GM19193 (cell line): ENCODE measurements around the gene MAPK8.

Experiments used
- POLR2A ChIP-seq: IDR thresholded peaks from 4 replicates; pipeline ENCODE4 v1.6.1; 2011; ENCODE audit not compliant: insufficient read depth, insufficient read length; ENCODE audit errors: extremely low read depth

Gene MAPK8

DNA sequence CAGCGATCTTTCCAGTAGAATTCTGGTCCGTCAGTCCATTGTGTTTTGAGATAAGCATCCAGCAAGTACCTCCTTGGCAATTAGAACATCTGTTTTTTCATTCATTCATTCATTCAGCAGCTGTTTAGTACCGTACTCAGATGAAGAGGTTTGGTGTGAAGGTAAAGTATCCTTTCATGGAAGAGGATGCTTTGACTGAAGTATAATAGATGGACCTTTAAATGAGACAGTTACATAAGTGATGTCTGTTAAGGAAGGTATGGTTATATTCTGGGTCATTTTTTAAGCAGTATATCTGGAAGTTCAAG is 1.2 kb downstream of the MAPK8 start:
- TF ChIP-seq POLR2A: no peak

GRCh38 chr10:48309711-48310226 is 3.3 kb downstream of the MAPK8 start:
- TF ChIP-seq POLR2A: no peak

- TF ChIP-seq POLR2A: no peak
Measured at GRCh38 chr10:48314107-48314506, 7.6 kb downstream of the MAPK8 start.

DNA sequence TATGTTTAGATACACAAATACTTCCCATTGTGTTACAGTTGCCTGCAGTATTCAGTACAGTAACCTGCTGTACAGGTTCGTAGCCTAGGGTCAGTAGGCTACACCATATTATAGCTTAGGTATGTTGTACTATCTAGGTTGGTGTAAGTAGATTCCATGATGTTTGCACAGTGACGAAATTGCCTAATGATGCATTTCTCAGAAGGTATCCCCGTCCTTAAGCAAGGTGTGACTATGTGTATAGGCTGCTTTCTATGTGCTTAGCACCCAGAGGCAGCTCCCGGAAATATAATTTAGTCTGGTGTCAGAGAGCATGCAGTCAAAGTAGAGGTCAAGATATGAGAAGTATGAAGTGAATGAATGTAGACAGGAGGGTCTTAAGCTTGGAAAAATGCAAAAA is 9.8 kb downstream of the MAPK8 start:
- TF ChIP-seq POLR2A: no peak

DNA sequence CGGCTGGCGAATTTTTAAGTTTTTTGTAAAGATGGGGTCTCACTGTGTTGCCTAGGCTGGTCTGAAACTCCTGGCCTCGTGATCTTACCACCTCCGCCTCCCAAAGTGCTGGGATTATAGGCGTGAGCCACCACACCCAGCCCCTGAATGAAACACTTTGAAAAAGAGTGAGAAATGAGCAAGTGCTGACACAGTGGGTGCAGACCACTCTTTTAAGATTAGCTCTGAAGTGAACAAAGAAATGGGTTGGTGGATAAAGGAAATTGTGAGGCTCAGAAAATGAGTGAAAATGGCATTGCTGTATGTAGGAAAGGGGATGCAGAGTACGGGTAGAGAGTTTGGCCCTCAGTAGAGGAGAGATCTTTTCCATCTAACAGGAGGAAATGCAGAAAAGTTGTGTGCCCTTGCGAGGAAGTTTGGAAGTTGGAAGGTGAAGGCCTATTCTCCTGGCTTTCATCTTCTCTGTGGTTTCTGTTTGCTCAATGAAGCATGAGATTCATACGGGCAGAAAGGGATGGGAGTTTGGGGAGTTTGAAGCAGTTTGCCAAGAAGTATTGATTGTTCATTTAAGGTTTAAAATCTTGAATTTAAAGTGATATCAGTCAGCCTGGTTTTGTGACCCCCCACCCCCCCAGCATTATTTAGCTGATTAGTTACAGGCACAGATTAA is 11.0 kb downstream of the MAPK8 start:
- no peak for TF ChIP-seq POLR2A

- no peak for TF ChIP-seq POLR2A
Measured at GRCh38 chr10:48322017-48322416, 15.5 kb downstream of the MAPK8 start.

- TF ChIP-seq POLR2A: no peak
Measured at GRCh38 chr10:48324580-48324979, 18.1 kb downstream of the MAPK8 start.

- no peak for TF ChIP-seq POLR2A
Measured at GRCh38 chr10:48330269-48330668, 23.8 kb downstream of the MAPK8 start.

GRCh38 chr10:48331436-48331835 is 25.0 kb downstream of the MAPK8 start:
- TF ChIP-seq POLR2A: no peak

DNA sequence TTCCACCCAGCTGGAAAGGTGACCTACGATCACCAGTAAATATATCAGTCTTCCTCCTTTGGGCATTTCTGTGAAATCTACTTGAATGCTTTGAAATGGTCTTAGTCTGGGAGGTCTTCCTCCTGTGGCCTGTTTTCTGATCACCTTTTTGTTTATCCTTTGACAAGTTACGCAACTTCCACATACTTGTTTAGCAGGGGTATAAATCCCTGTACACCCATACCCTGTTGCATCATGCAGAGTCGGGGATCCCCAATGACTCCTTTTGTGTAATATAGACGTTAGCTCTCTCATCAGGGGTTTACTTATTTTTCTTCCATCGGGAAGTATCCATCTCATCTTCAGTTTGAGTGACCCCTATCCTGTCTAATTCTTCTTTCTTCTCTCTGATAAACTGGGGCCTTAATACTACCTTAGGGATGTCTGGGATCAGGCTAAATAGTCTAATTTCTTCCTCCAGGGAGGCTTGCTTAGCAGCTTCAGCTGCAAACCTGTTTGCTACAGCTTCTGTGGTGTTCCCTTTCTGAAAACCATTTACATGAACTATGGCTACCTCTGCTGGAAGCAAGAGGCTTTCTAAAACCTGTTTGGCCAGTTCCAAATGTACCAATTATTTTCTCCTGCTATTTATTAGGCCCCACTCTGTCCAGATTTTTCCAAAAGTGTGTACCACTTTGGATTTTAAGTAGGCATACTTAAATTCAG is 25.8 kb downstream of the MAPK8 start:
- TF ChIP-seq POLR2A: no peak

DNA sequence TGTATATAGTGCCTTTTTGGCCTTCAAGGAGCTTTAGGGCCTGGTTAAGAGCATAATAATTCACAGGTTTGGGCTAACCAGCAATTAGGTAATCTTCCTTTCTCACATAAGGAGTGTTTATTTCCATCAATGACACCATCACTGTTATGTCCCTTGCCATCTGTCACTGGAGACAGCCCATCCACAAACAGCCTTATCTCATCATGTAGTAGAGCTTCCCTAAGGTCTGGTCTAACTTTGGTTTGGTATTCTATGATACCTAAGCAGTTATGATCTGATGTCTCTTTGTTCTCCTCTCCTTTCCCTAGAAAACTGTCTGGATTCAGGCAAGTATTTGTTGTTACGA is 26.4 kb downstream of the MAPK8 start:
- no peak for TF ChIP-seq POLR2A

GRCh38 chr10:48333856-48334255 is 27.4 kb downstream of the MAPK8 start:
- TF ChIP-seq POLR2A: no peak

DNA sequence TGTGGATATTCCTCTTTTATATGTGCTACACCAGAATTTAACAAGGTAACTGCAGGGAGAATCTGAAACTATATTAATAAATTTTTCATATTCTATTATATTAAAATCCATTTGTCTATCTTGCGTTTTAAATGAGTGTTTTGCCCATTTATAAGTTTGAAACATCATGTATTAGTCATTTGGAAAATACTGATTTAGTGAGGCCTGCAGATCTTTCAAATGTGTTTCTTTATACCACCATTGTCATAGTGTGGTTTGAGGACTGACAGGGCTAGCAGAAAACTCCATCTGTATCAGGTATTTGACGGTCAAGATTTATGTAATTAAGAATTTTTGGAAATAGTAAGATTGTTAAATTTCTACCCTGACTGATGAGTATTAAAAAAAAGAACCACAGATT is 29.3 kb downstream of the MAPK8 start:
- TF ChIP-seq POLR2A: no peak

DNA sequence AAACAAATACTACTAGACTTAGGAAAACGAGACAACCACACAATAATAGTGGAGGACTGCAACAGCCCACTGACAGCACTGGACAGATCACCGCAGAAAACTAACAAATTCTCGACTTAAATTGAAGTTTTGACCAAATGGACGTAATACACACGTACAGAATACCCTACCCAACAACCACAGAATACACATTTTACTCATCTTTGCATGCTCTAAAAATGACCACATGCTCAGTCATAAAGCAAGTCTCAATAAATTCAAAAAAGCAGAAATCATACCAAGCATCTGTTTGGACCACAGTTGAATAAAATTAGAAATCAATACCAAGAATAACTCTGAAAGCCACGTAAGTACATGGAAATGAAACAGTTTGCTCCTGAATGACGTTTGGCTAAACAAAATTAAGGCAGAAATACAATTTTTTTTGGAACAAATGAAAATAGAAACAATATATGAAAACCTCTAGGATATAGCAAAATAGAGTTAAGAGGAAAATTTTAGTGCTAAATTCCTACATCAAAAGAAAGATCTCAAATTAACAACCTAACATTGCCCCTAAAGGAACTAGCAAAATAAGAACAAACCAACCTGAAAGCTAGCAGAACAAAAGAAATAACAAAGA is 30.6 kb downstream of the MAPK8 start:
- no peak for TF ChIP-seq POLR2A

DNA sequence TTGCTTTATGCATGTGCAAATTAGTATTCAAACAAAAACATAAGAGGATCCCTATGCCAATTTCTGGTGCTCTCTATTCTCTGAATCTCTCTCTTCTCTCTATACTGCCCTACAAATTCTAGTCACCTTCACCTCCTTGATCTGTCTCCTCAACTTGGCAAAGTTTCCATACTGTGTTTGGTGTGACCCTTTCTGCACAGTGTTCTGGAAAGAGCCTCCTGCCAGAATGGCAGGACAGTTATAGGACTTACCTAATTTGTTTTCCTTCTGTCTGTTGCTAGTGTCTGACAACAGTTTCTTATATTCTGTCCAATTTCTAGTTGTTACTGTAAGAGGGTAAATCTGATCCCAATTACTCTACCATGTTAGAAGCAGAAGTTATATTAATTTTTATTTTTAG is 34.3 kb downstream of the MAPK8 start:
- no peak for TF ChIP-seq POLR2A

DNA sequence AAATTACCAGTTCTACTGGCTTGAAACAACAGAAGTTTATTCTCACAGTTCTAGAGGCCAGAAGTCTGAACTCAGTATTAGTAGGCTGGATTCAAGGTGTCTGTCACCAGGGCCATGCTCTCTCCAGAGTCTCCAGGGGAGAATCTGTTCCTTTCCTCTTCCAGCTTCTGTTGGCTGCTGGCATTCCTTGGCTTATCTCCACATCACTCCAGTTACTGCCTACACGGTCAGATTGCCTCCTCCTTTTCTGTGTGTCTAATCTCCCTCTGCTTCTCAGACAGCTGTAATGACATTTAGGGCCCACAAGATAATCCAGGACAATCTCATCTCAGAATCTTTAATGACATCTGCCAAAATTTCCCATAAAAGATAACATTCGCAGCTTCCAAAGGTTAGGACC is 36.6 kb downstream of the MAPK8 start:
- no peak for TF ChIP-seq POLR2A
